Stimulated activated CD4-positive, alpha-beta T cell treated with anti-CD3 and anti-CD28 coated beads, TNF-alpha, amount 100 ng/mL, for 24 hours (primary cell): Measurements from ENCODE around the gene CRX.
A peak's percentile ranks its signal among the peaks of the same experiment; 100 is the strongest.
"Not testable (repeated sequence)": the region's sequence is repeated elsewhere in the genome, so short reads cannot be mapped to it uniquely, and the experiment has no call there.

Experiments used
- DNase-seq, 3 experiments: peaks; one replicate each; pipeline ENCODE4 v3.0.0-alpha.2; 2020; ENCODE audit warnings: low read depth in 3 of 3

Gene CRX

DNA sequence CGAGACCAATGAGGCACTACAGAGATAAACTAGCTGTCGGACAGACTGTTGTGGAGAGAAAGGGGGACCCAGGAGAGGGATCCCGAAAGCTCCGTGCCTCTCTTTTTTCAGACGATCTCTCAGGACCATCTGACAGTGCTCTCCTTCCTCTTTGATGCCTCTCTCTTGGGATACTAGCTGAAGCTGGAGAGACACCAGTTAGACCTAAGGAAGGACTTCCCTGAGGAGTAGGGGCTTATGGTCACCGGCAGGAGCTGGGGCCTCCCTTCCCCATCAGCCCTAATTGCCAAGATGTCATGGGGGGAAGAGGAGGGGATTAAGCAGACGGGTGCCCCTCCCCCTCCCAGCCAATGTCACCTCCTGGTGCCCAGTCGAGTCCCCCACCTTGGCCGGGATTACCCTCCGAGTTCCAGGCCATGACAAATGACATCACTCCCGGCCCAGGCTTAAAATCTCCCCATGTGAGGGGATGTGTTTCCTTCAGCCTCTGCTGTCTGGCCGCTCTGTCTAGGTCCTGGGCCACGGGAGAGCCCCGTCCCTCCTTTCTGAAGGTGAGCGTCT is at the start of gene CRX:
Gene CRX (plus strand): TSS at position 478 of the 561 bp plus-strand sequence. CDS start 12,507 bp downstream, outside the sequence.
- no peak for DNase-seq

DNA sequence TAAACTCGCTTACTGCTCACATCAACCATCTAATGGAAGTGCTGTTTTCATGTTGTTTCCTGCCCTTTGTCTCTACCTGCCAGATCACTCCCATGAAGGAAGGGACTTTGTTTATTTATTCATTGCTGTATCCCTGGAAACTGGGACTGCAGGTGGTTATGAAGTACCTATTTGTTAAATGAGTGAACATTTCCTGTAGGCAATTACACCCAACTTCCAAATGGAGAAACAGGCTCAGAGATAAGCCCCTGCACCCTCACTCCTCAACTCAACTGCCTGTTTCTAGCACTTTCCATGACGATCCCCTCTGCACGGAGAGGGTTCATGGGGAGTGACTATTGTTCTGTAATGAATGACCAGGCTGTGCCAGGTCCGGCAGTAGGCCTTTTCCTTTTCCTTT is 45.2 kb upstream of the CRX start:
- no peak for DNase-seq

DNA sequence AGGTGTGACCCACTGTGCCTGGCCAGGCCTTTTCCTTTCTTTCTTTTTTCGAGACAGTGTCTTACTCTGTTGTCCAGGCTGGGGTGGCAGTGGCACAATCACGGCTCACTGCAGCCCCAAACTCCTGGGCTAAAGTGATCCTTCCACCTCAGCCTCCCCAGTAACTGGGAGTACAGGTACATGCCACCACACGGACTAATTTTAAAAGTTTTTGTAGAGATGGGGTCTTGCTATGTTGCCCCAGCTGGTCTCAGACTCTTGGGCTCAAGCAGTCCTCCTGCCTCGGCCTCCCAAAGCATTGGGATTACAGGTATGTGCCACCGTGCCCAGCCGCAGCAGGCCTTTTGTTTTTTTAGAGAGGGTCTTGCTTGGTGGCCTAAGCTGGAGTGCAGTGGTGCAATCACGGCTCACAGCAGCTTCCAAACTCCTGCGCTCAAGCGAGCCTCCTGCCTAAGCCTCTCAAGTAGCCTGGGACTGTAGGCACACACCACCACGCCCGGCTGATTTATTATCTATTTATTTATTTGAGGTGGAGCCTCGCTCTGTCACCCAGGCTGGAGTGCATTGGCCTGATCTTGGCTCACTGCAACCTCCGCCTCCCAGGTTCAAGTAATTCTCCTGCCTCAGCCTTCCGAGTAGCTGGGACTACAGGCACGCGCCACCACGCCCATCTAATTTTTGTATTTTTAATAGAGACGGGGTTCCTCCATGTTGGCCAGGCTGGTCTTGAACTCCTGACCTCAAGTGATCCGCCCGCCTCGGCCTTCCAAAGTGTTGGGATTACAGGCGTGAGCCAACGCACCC is 44.3 kb upstream of the CRX start:
- not testable (repeated sequence) for DNase-seq

DNA sequence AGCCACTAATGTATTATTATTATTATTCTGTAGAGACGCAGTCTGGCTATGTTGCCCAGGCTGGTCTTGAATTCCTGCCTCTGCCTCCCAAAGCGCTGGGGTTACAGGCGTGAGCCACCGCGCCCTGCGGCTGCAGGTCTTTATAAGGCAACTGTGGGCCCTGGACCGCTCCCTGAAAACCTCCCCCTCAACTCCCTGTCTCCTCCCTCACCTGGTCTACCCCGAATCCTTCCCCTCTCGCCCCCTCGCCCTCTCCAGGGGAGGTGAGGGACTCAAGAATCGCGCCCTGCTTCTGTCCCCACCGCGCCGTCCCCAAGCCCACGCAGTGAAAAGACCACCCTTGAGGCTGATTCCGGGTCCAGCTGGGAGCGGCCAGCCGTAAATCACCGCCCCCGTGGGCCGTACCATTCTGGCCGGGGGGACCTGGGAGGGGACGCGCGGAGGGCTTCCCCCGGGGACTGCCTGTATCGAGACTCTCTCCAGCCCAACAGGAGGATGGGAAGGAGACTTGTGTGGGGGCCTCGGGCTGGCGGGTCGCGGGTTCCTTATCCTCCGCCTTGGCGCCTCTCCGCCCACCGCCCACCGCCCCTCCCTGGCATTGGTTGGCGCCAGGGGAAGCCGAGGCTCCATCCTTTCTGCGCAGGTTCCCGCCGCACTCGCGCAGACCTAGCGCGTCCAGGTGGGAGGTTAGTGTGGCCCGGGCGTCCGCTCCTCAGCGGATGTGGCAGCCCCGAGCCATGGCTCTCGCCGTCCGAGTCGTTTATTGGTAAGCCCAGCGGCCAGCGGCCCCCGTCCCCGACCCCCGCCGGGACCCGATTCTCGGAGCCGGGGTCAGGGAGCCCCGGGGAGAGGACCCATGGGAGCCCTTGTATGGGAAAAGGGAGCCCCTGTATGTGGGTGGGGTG is 43.4 kb upstream of the CRX start, which contains the start of gene SELENOW:
Gene SELENOW (plus strand): TSS at position 655 of the 905 bp plus-strand sequence. CDS start 83 bp downstream, at position 738.
- peak; percentile 50 to 79 (median 59) for DNase-seq

DNA sequence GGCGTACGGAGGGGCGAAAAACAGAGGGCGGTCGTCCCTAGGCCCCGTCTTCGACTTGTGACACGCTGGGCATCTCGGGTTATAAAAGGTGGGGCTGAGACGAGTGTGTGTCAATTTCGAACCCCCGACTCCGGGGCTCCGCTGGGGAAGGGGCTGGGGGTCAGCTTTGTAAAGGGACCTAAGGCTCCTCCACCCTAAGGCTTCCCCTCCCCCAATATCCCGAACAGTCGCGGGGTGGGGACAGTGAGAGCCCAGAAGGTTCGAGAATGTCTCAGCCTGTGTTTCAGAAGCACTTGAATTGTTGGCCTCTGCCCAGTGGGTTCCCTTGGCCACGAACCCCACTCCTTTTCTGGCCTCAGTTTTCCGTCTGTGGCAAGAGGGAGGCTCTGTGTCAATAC is 42.8 kb upstream of the CRX start:
- no peak for DNase-seq

DNA sequence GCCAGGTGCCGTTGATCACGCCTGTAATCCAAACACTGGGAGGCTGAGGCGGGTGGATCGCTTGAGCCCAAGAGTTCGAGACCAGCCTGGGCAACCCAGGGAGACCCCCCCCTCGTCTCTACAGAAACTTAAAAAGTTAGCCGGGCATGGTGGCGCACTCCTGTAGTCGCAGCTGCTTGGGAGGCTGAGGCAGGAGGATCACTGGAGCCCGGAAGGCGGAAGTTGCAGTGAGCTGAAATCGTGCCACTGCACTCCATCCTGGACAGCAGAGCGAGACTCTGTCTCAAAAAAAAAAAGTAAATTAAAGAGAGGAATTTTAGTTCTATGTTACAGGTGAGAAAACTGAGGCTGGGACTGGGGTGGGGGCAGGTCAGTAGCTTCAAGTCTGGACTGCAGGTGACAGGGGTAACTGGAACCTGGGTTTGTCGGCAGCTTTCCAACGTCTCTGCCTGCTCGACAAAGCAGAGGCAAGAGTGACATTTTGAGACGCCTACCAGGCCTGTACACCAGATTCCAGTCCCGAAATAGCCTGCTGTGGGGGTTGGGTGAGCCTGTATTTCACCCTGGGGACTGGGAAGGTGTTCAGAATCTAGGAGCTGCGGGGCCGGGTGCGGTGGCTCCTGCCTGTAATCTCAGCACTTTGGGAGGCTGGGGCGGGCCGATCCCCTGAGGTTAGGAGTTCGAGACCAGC is 42.1 kb upstream of the CRX start:
- no peak for DNase-seq

DNA sequence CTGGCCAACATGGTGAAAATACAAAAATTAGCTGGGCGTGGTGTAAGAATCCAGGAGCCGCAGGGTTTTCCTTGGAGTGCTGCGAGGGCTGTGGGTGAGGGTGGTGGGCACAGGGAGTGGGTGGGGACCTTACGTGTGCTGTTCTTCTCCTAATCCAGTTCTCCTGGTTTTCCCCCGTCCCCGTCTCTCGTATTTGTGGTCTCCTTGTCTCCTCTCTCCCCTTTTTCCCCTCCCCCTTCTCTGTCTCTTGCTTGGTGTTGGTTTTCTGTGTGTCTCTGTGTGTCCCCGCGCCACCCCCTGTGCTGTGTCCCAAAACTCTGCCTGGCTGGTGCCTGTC is 41.6 kb upstream of the CRX start:
- no peak for DNase-seq

DNA sequence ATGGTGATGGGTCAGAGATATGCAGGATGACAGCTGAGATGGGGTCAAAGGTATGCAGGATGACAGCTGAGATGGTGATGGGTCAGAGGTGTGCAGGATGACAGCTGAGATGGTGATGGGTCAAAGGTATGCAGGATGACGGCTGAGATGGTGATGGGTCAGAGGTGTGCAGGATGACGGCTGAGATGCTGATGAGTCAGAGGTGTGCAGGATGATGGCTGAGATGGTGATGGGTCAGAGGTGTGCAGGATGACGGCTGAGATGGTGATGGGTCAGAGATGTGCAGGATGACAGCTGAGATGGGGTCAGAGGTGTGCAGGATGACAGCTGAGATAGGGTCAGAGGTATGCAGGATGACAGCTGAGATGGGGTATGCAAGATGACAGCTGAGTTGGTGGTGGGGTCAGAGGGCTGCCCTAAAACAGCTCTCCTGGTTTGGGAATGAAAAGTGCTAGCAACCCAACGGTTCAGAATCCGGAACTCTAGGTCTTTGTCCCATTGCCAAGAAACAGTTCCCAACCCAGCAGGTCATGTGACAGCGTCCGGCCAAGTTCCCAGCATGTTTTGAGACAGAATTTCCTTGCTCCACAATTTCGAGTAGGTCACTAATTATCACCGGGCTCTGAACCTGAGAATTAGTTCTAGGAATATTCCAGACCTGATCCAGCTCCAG is 40.0 kb upstream of the CRX start:
- DNase-seq = no peak

DNA sequence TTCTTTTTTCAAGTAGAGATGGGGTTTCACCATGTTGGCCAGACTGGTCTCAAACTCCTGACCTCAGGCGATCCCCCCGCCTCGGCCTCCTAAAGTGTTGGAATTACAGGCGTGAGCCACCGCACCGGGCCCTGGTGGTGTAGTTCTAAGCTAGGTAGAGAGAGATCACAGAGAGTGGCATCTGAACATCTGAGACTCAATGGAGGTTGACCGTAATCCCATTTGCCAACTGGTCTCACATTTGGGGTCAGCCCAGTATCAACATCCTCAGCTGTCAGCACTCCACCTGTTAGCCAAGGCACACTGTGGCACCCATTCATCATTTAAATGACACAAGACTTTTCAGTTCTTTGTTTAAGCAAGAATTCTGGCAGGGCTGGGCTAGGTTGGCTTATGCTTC is 35.2 kb upstream of the CRX start:
- no peak for DNase-seq

DNA sequence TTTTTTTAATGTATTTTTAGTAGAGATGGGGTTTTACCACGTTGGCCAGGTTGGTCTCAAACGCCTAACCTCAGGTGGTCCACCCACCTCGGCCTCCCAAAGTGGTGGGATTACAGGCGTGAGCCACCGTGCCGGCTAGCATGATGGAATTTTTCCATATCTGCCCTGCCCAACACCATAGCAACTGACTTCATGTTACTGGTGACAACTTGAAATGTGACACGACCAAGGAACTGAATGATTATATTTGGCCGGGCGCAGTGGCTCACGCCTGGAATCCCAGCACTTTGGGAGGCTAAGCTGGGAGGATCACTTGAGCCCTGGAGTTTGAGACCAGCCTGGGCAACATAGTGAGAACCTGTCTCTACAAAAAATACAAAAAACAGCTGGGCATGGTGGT is 34.4 kb upstream of the CRX start:
- not testable (repeated sequence) for DNase-seq

DNA sequence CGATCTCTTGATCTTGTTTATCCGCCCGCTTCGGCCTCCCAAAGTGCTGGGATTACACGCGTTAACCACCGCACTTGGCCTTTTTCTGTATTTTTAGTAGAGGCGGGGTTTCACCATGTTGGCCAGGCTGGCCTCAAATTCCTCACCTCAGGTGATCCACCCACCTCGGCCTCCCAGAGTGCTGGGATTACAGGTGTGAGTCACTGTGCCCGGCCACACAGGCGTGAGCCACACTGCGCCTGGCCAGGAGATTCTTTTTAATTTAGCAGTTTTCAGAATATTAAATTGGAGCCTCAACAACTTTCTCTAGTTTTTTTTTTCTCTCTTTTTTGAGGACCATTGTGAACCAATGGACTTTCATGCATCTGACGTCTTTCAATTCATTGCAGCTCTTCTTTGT is 31.9 kb upstream of the CRX start:
- DNase-seq = not testable (repeated sequence)

DNA sequence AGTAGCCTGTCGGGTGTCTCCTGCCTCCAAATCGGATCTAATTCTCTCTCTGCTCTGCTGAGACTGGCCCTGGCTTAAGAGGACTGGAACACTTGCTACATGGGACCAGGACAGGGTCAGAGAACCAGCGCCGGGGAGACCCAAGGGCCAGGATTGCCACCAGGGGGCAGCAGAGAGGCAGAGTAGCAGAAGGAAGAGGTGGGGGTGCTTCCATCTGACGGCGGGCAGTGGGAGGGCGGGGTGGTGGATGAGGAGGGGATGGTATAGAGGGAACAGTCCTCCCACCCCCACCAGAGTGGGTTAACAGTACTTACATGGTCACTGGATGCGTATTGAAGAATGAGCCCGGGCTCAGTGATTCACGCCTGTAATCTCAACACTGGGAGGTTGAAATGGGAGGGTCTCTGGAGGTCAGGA is 31.3 kb upstream of the CRX start:
- peak; percentile 78 to 85 (median 80) for DNase-seq

DNA sequence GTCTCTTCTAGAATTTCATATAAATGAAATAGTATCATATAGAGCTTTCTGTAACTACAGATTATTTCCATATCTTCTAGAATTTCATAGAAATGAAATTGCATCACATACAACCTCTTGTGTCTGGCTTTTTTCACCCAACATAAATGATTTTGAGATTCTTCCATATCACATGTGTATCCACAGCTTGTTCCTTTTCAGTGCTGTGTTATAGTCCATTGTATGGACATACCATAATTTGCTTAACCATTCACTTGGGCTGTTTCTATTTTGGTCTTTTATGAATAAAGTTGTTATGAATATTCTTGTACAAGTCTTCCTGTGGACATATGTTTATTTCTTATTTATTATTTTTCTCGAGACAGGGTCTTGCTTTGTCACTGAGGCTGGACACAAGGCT is 29.1 kb upstream of the CRX start:
- DNase-seq = no peak

DNA sequence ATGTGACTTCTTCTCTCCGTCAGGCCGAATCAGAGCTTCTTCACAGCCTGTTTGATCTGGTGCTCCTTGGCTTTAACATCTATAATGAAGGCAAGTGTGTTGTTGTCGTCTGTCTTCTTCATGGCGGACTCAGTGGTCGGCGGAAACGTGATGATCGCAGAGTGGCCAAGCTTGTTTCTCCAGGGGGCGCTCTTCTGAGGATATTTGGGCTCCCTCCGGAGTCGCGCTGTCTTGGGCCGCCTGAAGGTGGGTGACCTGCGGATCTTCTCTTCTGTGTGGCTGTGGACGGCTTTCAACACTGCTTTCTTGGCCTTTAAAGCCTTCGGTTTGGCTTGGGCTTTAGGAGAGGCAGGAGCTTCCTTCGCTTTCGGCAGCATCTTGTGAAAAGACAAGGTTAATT is 27.2 kb upstream of the CRX start:
- DNase-seq = no peak

DNA sequence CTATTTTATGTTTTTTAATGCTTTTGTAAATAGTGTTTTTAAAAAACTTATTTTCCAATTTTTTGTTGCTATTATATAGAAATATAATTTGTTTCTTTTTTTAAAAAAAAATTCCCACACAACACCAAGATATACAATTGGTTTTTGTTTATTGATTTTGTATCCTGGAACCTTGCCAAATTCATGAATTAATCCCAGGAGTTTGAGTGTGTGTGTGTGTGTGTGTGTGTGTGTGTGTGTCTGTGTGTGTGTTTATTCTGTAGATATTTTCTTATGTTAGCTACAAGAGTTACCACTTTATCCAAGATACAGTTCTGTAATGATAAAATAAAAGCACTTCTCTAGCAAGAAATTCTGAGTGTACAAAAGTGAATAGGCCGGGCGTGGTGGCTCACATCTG is 25.0 kb upstream of the CRX start:
- no peak for DNase-seq

DNA sequence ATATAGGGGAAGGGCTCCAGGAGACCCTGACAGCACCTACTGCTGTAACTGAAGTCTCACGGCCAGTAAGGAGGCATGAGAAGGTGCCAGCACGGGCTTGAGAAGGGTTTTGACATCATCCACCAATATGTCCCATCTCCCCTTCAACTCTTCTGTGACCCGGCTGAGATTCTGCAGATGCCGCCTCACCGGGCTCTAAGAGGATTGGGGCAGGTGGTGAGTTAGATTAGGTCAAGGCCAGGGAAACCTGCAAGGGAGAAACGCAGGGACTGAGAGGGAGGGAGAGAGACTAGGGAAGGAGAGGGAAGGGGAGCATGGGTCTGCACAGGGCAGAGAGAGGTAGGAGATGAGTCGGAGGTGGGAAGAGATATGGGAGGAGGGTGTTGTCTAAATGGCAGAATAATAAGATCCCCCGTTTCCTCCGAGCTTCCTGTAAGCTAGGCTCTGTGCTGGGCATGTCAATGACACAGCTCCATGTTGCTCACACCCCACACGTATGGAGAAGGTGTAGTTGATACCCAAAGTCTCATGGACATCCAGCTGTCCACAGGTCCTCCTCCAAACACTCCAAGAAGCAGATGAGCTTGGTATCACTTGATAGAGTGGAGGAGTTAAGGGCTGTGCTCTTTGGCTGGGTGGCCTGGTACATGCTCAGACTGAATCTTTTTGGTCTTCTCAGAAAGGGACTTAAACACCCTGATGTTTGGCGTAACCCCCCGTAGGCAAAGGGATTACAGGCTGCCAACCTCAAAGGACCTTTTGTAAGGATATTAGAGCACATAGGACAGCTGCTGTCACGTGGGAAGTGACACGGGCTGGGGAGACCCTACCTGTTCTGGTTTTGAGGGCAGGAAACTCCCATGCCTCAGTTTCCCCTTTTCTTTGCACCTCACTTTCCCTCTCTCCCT is 23.5 kb upstream of the CRX start:
- DNase-seq = no peak

DNA sequence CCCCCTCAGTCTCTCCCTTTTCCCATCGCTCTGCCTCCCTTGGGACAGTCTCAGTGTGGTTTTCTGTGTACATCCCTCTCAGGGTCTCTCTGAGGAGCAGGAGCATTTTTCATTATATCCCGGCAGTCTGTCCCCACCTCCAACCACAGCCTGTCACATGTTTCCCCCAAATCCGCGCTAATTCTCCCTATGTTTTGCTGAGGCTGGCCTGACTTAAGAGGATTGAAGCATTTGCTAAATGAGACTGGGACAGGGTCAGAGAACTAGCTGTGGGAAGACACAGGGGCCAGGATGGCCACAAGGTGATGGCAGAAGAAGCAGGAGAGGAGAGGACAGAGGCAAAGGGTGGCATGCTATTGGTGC is 22.9 kb upstream of the CRX start:
- no peak for DNase-seq

DNA sequence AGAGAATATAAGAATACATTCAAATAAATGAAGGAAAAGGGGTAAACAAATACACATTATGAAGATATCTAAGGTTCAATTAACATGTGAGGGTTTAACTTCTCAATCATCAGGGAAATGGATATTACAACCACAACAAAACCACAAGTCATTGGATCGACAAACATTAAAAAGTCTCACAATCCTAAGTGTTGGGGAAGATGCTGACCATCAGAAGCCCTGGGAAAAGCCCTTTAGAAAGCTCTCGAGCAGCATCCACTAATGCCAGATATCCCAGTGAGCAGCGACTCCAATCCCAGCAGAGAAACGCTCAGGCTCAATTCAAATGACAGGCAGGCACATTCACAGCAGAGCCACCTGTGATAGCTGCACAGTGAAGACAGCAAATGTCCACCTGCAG is 20.5 kb upstream of the CRX start:
- no peak for DNase-seq

DNA sequence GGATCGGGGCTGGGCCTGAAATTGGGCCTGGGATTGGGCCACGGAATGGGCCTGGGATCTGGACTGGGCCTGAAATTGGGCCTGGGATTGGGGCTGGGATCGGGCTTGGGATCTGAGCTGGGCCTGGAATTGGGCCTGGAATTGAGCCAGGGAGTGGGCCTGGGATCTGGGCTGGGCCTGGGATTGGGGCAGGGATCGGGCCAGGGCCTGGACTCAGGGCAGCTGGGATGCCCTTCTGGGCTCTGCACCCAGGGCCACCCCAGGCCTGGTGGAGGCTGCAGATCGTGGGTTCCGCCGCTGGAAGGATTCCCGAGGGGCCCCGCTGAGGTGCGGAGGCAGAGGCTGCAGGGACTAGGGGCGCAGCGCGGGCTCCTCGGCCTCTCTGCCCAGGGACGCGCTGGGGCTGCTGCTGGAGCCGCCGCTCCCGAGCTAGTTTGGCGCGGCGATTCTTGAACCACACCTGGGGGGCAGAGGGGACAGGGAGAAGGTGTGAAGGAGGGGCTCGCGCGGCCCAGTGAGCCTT is 19.2 kb upstream of the CRX start:
- no peak for DNase-seq

DNA sequence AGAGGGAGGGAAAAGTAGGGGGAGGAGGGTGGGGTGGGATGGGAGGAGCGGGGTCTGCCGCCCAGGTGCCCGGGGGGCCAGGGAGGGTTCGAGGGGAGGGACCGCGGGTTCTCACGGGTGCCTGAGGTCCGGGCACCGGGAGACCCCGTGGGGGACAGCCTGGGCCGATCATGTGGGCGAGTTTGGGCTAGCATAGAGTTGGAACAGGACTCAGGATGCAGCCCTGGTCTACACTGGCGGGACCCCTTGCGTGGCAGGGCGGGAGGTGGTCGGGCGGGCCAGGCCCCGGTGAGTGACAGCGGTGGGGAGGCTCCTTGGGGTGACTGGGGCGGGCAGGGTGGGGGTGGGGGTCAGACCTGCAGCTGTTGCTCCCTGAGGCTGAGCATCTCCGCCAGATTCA is 18.6 kb upstream of the CRX start:
- DNase-seq = not testable (repeated sequence)
